Neural progenitor cell (in vitro differentiated cells): ENCODE measurements around the gene ANKRD28.

Experiments
- CTCF ChIP-seq: fragments of 200-600 bp; sonication (generic); IDR thresholded peaks from 2 replicates; pipeline ENCODE4 v1.5.1; 2017; ENCODE audit warnings: antibody characterized with exemption, mild to moderate bottlenecking
- EZH2 ChIP-seq: fragments of 200-600 bp; sonication (generic); IDR thresholded peaks from 2 replicates; pipeline ENCODE4 v1.6.1; 2017; ENCODE audit warnings: antibody characterized with exemption, mild to moderate bottlenecking, moderate library complexity
- EZH2phosphoT487 ChIP-seq: fragments of 200-600 bp; sonication (generic); IDR thresholded peaks from 2 replicates; pipeline ENCODE4 v1.6.1; 2017; ENCODE audit warnings: antibody characterized with exemption

- TF ChIP-seq CTCF (no peak), EZH2phosphoT487 (no peak), EZH2 (no peak)
Observed at GRCh38 chr3:15800780-15801179, 3.0 kb upstream of the ANKRD28 start.
